AG10803 (cell line): ENCODE data around the gene AASS.

Experiments used
- DNase-seq: peaks from one replicate; pipeline ENCODE4 v3.0.0; 2010; ENCODE audit warnings: low read depth
- H3K4me3 ChIP-seq: 2 replicates; pipeline ENCODE4 v1.5.1; 2011; ENCODE audit warnings: mild to moderate bottlenecking, low read length, control low read depth
- CTCF ChIP-seq: conservative IDR thresholded peaks from 2 replicates; pipeline ENCODE4 v1.5.1; 2011; ENCODE audit warnings: mild to moderate bottlenecking, low read length, control low read depth, inconsistent platforms

The AASS gene

GRCh38 chr7:122082670-122083069 is 61.4 kb downstream of the AASS start:
- no peak for TF ChIP-seq CTCF
- H3K4me3 ChIP-seq = no peak overlapping the region
- DNase-seq = peak; percentile 1

GRCh38 chr7:122082160-122082559 is 61.9 kb downstream of the AASS start:
- no peak overlapping the region for H3K4me3 ChIP-seq
- no peak for TF ChIP-seq CTCF
- no peak for DNase-seq

- no peak for TF ChIP-seq CTCF
- H3K4me3 ChIP-seq = no peak overlapping the region
- no peak for DNase-seq
Observed at GRCh38 chr7:122073635-122074034, 70.4 kb downstream of the AASS start.

DNA sequence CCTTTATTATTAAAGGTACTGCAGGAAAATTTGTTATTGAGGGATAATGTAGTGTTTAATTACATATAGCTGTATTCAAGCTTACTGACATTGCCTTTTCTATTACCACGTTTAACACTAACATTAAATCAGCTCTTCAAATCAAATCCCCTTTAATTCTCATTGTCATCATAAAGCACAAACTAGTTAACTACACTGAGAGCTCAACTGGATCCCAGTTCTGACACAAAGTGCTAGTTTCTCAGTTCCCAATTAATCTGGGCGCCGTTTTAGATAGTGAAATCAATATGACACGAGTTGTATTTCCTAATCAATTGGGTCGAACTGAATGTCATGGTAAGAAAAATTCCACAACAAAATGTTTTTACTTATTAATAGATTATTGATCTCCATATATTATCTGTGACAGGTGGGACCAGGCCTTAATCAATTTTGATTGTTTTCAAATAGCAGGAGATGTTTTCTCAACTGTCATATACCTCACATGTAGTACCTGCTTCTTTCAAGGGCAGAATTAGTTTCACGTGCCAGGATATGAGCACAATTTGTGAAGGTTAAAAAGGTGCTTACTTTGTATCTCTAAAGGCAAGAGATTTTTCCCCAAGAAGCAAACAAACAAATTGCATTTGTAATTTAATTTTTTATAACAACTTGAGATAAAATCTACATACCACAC is 71.0 kb downstream of the AASS start:
- no peak for TF ChIP-seq CTCF
- DNase-seq = no peak
- H3K4me3 ChIP-seq = no peak overlapping the region

GRCh38 chr7:122072272-122072671 is 71.8 kb downstream of the AASS start:
- no peak for TF ChIP-seq CTCF
- no peak overlapping the region for H3K4me3 ChIP-seq
- DNase-seq = no peak

- TF ChIP-seq CTCF = no peak
- DNase-seq = no peak
- H3K4me3 ChIP-seq = no peak overlapping the region
Observed at GRCh38 chr7:122070834-122071233, 73.2 kb downstream of the AASS start.

- TF ChIP-seq CTCF = no peak
- H3K4me3 ChIP-seq = no peak overlapping the region
- DNase-seq = no peak
Observed at GRCh38 chr7:122070062-122070461, 74.0 kb downstream of the AASS start.
